B cell (primary cell): ENCODE measurements around the gene AMOTL1.

ENCODE experiments used
- CTCF ChIP-seq: fragments of 200-600 bp; IDR thresholded peaks from one replicate; pipeline ENCODE4 v1.8.0; 2022; ENCODE audit warnings: antibody characterized with exemption, mild to moderate bottlenecking
- EZH2 ChIP-seq: IDR thresholded peaks from 2 replicates; pipeline ENCODE4 v1.6.1; 2012; ENCODE audit warnings: borderline replicate concordance, low read depth, mild to moderate bottlenecking, moderate library complexity, low read length; ENCODE audit not compliant: insufficient read depth, poor library complexity, severe bottlenecking

- TF ChIP-seq CTCF (no peak), EZH2 (no peak)
Observed at GRCh38 chr11:94884376-94884775, 116.2 kb downstream of the AMOTL1 start.
